Astrocyte (in vitro differentiated cells and primary cell): ENCODE results near the gene CCDC57. TPM values are rescaled to one million over a fixed set of nuclear protein-coding genes. Genes with fewer than 3 reads are reported as not detected.

Experiments
- DNase-seq: peaks from one replicate; pipeline ENCODE4 v3.0.0-alpha.2; 2010; ENCODE audit warnings: low read depth
- FAIRE-seq: peaks from 2 replicates; lab custom pipeline; 2011; peaks lifted over from hg19 to GRCh38; lab: Jason Lieb, UNC
- H2AFZ ChIP-seq: 2 replicates; pipeline ENCODE4 v1.6.0; 2012; ENCODE audit warnings: low read depth, low read length, inconsistent platforms
- H3K27ac ChIP-seq: 2 replicates; pipeline ENCODE4 v1.5.1; 2011; ENCODE audit warnings: low read depth, low read length, inconsistent platforms
- H3K27me3 ChIP-seq: 2 replicates; pipeline ENCODE4 v1.6.0; 2011; ENCODE audit warnings: low read length, inconsistent platforms; ENCODE audit not compliant: insufficient read depth
- H3K36me3 ChIP-seq: 2 replicates; pipeline ENCODE4 v1.5.1; 2011; ENCODE audit warnings: low read length, inconsistent platforms; ENCODE audit not compliant: insufficient read depth
- H3K4me1 ChIP-seq: 2 replicates; pipeline ENCODE4 v1.5.1; 2011; ENCODE audit warnings: low read length, inconsistent platforms; ENCODE audit not compliant: insufficient read depth
- H3K4me2 ChIP-seq: 2 replicates; pipeline ENCODE4 v1.6.0; 2012; ENCODE audit warnings: low read length, inconsistent platforms
- H3K4me3 ChIP-seq: 2 replicates; pipeline ENCODE4 v1.5.1; 2011; ENCODE audit warnings: low read depth, mild to moderate bottlenecking, low read length, inconsistent platforms; ENCODE audit not compliant: insufficient read depth
- H3K79me2 ChIP-seq: 2 replicates; pipeline ENCODE4 v1.6.0; 2012; ENCODE audit warnings: mild to moderate bottlenecking, low read length, inconsistent platforms; ENCODE audit not compliant: insufficient read depth
- H3K9ac ChIP-seq: 2 replicates; pipeline ENCODE4 v1.6.0; 2012; ENCODE audit warnings: mild to moderate bottlenecking, low read length, inconsistent platforms
- H3K9me3 ChIP-seq: 2 replicates; pipeline ENCODE4 v1.5.1; 2012; ENCODE audit warnings: low read depth, mild to moderate bottlenecking, low read length, inconsistent platforms; ENCODE audit not compliant: insufficient read depth
- H4K20me1 ChIP-seq: 2 replicates; pipeline ENCODE4 v1.6.0; 2012; ENCODE audit warnings: low read length, inconsistent platforms; ENCODE audit not compliant: insufficient read depth
- H3K27ac Mint-ChIP-seq: one replicate; pipeline ENCODE4 v1.8.0; 2021; ENCODE audit warnings: mild to moderate bottlenecking, mixed read lengths; ENCODE audit not compliant: unreplicated experiment
- H3K27me3 Mint-ChIP-seq: one replicate; pipeline ENCODE4 v1.8.0; 2021; ENCODE audit warnings: low read depth, mixed read lengths; ENCODE audit not compliant: unreplicated experiment
- H3K36me3 Mint-ChIP-seq: one replicate; pipeline ENCODE4 v1.8.0; 2021; ENCODE audit warnings: low read depth, mixed read lengths; ENCODE audit not compliant: unreplicated experiment
- H3K4me1 Mint-ChIP-seq: one replicate; pipeline ENCODE4 v1.8.0; 2021; ENCODE audit warnings: low read depth, mixed read lengths; ENCODE audit not compliant: unreplicated experiment
- H3K4me3 Mint-ChIP-seq: one replicate; pipeline ENCODE4 v1.8.0; 2021; ENCODE audit warnings: mild to moderate bottlenecking, moderate library complexity, mixed read lengths; ENCODE audit not compliant: unreplicated experiment
- H3K9me3 Mint-ChIP-seq: one replicate; pipeline ENCODE4 v1.8.0; 2021; ENCODE audit warnings: mild to moderate bottlenecking, mixed read lengths; ENCODE audit not compliant: unreplicated experiment
- EZH2 ChIP-seq: IDR thresholded peaks from 2 replicates; pipeline ENCODE4 v1.6.1; 2012; ENCODE audit warnings: mild to moderate bottlenecking, low read length, inconsistent platforms; ENCODE audit not compliant: insufficient read depth
- total RNA-seq: library from RNA; stranded (reverse); gene quantifications from 2 replicates; pipeline ENCODE4 v1.2.1, GENCODE V29; 2021
- TF ChIP-seq, protein P1 (sequence below): IDR thresholded peaks from 2 replicates; pipeline ENCODE4 v1.5.1; 2011; ENCODE audit warnings: low read depth, mild to moderate bottlenecking, inconsistent platforms, low read length, moderate library complexity; ENCODE audit not compliant: insufficient read depth

The CCDC57 gene
- total RNA-seq, 1 donor from 2014 or later = 20.4 TPM

DNA sequence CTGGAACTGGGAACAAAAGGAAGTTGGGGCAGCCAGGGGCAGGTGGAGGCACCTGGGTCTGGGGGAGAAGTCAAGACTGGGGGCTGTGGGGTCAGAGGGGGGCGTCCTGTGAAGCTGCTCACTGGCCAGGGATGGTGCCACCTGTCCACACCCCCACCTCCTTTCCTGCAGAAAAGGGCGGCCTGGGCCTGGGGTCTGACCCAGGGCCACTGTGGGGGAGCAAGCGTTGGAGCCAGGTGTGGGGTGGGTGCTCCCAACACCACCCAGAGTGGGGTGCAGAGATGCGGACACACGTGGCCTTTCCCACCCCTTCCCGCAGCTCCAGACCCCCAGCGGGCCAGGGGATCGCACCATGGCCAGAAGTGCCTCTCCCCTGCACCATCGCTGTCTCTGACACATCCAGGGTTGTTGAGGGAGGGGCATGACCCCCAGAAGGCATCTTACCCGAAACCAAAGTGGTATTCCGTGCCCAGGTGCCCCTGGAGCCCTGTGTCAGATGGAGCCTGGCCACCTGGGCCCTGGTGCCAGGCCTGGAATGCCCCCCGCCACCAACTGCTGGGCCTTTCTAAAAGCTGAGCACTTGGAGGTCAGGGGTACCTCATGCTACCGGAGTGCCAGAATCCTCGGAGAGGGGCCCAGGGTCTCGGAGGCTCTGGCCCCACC lies 13.6 kb upstream of the CCDC57 start:
- no peaks in the 10 kb centered on the region for H3K36me3 Mint-ChIP-seq
- no peaks in the 10 kb centered on the region for H3K9me3 Mint-ChIP-seq
- no peaks in the 10 kb centered on the region for H3K9me3 ChIP-seq
- H3K9ac ChIP-seq = no peak overlapping the region
- no peak overlapping the region for H3K4me2 ChIP-seq
- H3K4me3 ChIP-seq = no peak overlapping the region
- H3K4me3 Mint-ChIP-seq = no peak overlapping the region
- TF ChIP-seq, protein P1, sequence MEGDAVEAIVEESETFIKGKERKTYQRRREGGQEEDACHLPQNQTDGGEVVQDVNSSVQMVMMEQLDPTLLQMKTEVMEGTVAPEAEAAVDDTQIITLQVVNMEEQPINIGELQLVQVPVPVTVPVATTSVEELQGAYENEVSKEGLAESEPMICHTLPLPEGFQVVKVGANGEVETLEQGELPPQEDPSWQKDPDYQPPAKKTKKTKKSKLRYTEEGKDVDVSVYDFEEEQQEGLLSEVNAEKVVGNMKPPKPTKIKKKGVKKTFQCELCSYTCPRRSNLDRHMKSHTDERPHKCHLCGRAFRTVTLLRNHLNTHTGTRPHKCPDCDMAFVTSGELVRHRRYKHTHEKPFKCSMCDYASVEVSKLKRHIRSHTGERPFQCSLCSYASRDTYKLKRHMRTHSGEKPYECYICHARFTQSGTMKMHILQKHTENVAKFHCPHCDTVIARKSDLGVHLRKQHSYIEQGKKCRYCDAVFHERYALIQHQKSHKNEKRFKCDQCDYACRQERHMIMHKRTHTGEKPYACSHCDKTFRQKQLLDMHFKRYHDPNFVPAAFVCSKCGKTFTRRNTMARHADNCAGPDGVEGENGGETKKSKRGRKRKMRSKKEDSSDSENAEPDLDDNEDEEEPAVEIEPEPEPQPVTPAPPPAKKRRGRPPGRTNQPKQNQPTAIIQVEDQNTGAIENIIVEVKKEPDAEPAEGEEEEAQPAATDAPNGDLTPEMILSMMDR = no peak
- TF ChIP-seq EZH2 = no peak
- no peak overlapping the region for H3K27ac Mint-ChIP-seq
- peaks cover 23% of the 10 kb centered on the region for H3K79me2 ChIP-seq
- peaks cover 16% of the 10 kb centered on the region for H3K4me1 ChIP-seq
- no peaks in the 10 kb centered on the region for H3K4me1 Mint-ChIP-seq
- no peaks in the 10 kb centered on the region for H3K27me3 Mint-ChIP-seq
- no peaks in the 10 kb centered on the region for H3K36me3 ChIP-seq
- no peak overlapping the region for H2AFZ ChIP-seq
- no peaks in the 10 kb centered on the region for H3K27me3 ChIP-seq
- DNase-seq (no peak), FAIRE-seq (no peak)
- H4K20me1 ChIP-seq = peaks cover 13% of the 10 kb centered on the region
- H3K27ac ChIP-seq = no peak overlapping the region

DNA sequence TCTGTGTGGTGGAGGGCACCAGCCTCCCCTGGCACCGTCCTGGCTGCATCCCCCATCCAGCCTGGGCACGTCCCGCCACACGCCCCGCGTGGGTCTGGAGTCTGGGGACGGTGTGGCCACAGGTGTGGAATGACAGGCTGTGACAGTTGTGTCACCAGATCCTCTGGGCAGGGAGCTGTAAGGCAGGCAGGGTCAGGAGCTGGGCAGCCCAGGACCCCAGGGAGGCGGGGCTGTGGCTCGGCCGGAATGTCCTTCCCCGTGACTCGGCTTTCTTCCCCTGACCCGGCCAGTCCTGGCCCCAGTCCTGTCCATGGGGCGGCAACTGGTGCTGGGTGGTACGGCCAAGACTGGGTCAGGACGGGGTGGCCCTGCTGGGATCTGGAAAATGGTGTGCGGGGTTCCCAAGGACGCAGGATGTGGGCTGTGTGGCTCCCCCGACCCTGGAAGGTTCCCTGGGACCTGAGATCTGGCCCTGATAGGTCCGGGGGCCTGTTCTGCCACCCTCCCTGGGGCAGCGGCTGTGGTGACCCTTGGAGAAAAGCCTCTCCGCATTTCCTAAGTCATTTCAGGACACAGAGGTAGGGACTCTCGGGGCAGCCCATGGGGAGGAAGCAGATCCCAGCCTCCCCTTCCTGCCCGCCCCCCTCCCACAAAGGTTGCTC lies 12.9 kb upstream of the CCDC57 start:
- TF ChIP-seq, protein P1 = no peak
- no peak for TF ChIP-seq EZH2
- H3K4me1 Mint-ChIP-seq = no peaks in the 10 kb centered on the region
- no peaks in the 10 kb centered on the region for H3K36me3 ChIP-seq
- H3K4me3 Mint-ChIP-seq = no peak overlapping the region
- H3K9me3 Mint-ChIP-seq = no peaks in the 10 kb centered on the region
- H3K9me3 ChIP-seq = no peaks in the 10 kb centered on the region
- no peak overlapping the region for H3K4me2 ChIP-seq
- H3K27ac Mint-ChIP-seq = no peak overlapping the region
- FAIRE-seq (no peak), DNase-seq (no peak)
- peaks cover 12% of the 10 kb centered on the region for H3K4me1 ChIP-seq
- H2AFZ ChIP-seq = no peak overlapping the region
- peaks cover 11% of the 10 kb centered on the region for H4K20me1 ChIP-seq
- H3K27ac ChIP-seq = no peak overlapping the region
- H3K27me3 ChIP-seq = no peaks in the 10 kb centered on the region
- H3K36me3 Mint-ChIP-seq = no peaks in the 10 kb centered on the region
- H3K4me3 ChIP-seq = no peak overlapping the region
- H3K9ac ChIP-seq = no peak overlapping the region
- peaks cover 16% of the 10 kb centered on the region for H3K79me2 ChIP-seq
- H3K27me3 Mint-ChIP-seq = no peaks in the 10 kb centered on the region

DNA sequence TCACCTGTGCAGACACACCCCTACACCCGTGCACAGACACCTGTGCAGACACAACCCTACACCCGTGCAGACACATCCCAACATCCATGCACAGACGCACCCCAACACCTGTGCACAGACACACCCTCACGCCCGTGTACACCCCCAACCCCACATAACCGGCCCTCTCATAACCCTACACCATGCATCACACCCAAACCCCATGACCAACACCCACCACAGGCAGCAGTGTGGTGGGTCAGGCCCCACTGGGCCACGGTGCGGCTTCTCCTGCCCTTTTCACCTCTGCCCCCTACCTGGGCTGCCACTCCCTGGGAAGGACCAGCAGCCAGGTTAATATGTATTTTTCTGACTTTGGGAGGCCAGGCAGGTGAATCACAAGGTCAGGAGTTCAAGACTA lies 12.0 kb upstream of the CCDC57 start:
- H3K4me2 ChIP-seq = no peak overlapping the region
- no peak for DNase-seq
- H2AFZ ChIP-seq = no peak overlapping the region
- no peaks in the 10 kb centered on the region for H3K4me1 Mint-ChIP-seq
- no peak overlapping the region for H3K9ac ChIP-seq
- no peaks in the 10 kb centered on the region for H3K9me3 ChIP-seq
- no peak overlapping the region for H3K27ac ChIP-seq
- peaks cover 3% of the 10 kb centered on the region for H4K20me1 ChIP-seq
- H3K9me3 Mint-ChIP-seq = no peaks in the 10 kb centered on the region
- H3K36me3 ChIP-seq = no peaks in the 10 kb centered on the region
- H3K4me3 ChIP-seq = no peak overlapping the region
- peaks cover 4% of the 10 kb centered on the region for H3K4me1 ChIP-seq
- H3K27me3 Mint-ChIP-seq = no peaks in the 10 kb centered on the region
- H3K4me3 Mint-ChIP-seq = no peak overlapping the region
- TF ChIP-seq EZH2 = no peak
- no peaks in the 10 kb centered on the region for H3K36me3 Mint-ChIP-seq
- H3K79me2 ChIP-seq = peaks cover 7% of the 10 kb centered on the region
- H3K27me3 ChIP-seq = no peaks in the 10 kb centered on the region
- FAIRE-seq = no peak
- no peak overlapping the region for H3K27ac Mint-ChIP-seq
